ENCODE data around the gene PHLDA2. TPM values are rescaled to one million over a fixed set of nuclear protein-coding genes. Genes with fewer than 3 reads are reported as not detected.

Gene PHLDA2
- total RNA-seq, 1 experiment from 2014 or later: 33.7 TPM

DNA sequence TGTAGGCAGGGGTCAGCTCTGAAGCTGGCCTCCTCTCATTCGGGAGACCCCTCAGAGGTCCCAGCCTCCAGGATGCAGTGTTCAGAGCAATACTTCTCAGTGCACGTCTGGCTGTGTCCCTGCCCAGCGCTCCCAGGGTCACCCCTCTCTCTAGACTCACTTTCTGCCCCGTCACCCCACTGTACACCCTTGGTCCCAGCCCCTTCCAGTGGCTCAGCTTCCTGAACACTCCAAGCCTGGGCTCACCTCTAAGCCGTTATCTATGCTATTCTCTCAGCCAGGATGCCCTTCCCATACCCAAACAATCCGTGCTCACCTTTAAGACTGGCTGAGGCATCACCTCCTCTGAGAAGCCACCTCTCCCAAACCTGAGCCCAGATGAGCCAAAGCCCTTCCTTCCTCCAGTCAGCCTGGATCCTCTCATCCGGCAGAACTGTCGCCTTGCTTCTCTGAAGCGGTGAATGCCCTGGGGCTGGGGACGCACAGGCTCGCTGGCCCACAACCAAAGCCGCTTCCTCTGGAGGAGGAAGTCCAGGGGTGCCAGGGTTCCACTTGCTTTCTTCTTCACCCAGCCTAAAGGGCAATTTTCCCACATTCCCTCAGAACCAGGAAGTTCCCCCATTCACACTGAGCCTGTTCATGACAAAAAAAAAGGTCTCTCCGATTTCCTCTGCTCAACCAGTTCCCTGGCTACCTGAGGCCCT is 30.0 kb downstream of the PHLDA2 start:
- H3K27ac ChIP-seq (ENCODE audit: low read depth, low read length, poor library complexity, severe bottlenecking): no peak overlapping the region
- intact Hi-C loops (cut with micrococcal nuclease; ENCODE audit: unreplicated experiment): no loop called here
- DNase-seq (ENCODE audit: low spot score): no peak
- H3K9me3 ChIP-seq (ENCODE audit: low read depth, low read length, poor library complexity, severe bottlenecking): no peaks in the 10 kb centered on the region
- no peak overlapping the region for H3K4me3 ChIP-seq (ENCODE audit: low read depth, low read length, poor library complexity, severe bottlenecking)
- TF ChIP-seq, protein P1, sequence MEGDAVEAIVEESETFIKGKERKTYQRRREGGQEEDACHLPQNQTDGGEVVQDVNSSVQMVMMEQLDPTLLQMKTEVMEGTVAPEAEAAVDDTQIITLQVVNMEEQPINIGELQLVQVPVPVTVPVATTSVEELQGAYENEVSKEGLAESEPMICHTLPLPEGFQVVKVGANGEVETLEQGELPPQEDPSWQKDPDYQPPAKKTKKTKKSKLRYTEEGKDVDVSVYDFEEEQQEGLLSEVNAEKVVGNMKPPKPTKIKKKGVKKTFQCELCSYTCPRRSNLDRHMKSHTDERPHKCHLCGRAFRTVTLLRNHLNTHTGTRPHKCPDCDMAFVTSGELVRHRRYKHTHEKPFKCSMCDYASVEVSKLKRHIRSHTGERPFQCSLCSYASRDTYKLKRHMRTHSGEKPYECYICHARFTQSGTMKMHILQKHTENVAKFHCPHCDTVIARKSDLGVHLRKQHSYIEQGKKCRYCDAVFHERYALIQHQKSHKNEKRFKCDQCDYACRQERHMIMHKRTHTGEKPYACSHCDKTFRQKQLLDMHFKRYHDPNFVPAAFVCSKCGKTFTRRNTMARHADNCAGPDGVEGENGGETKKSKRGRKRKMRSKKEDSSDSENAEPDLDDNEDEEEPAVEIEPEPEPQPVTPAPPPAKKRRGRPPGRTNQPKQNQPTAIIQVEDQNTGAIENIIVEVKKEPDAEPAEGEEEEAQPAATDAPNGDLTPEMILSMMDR (conservative IDR thresholded peaks at IDR 0.05; ENCODE audit: low read depth, low read length): no peak
- no peak for TF ChIP-seq EZH2 (IDR thresholded peaks at IDR 0.05; ENCODE audit: borderline replicate concordance, low read depth, low read length, poor library complexity, severe bottlenecking)
- BruUV-seq (replicated peaks): no TSS peak
- peaks cover 15% of the 10 kb centered on the region for H3K4me1 ChIP-seq (ENCODE audit: insufficient read depth, low read length, poor library complexity, severe bottlenecking)
- CTCF ChIA-PET: no interaction called here
- H3K27me3 ChIP-seq (replicated peaks; ENCODE audit: insufficient read depth, low read depth, low read length, poor library complexity): no peaks in the 10 kb centered on the region
- H3K36me3 ChIP-seq (ENCODE audit: insufficient read depth, low read length, poor library complexity, severe bottlenecking): no peaks in the 10 kb centered on the region
- POLR2A ChIA-PET (ENCODE audit: low non-redundant PET): no interaction called here

DNA sequence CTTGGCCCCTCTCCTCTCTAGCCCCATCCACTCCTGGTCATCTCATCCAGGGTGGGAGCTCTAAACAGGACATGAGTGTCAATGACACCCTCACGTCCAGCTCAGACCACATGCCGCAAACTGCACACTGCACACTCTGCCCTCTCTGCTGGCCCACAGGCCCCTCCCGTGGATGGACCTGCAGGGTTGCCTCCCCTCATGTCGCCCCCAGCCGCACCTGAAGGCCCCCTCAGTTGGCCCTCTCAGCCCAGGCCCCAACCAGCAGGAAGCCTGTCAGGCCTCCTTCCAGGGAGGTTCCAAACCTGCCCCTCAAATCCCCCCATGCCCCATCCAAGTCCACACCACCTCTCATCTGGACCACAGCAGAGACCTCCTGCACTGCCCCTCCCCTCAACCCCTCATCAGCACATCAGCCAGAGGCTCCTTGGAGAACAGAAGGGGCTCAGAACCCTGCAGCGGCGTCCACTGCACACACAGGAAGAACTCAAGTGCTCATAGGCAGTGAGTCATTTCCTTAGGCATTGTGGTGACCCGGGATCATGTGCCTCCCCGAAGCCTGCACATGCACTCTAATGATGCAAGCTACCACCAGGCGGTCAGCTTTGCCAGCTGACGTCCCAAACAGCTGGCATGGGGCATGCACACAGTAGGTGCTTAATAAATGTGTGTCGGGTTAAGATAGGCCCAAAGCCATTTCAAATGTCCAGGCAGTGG is 30.7 kb downstream of the PHLDA2 start:
- Histone ChIP-seq H3K27me3 (replicated peaks; ENCODE audit: insufficient read depth, low read depth, low read length, poor library complexity) (no peaks in the 10 kb centered on the region), H3K27ac (ENCODE audit: low read depth, low read length, poor library complexity, severe bottlenecking) (no peak overlapping the region), H3K36me3 (ENCODE audit: insufficient read depth, low read length, poor library complexity, severe bottlenecking) (no peaks in the 10 kb centered on the region), H3K9me3 (ENCODE audit: low read depth, low read length, poor library complexity, severe bottlenecking) (no peaks in the 10 kb centered on the region), H3K4me3 (ENCODE audit: low read depth, low read length, poor library complexity, severe bottlenecking) (no peak overlapping the region), H3K4me1 (ENCODE audit: insufficient read depth, low read length, poor library complexity, severe bottlenecking) (peaks cover 15% of the 10 kb centered on the region)
- no peak for TF ChIP-seq EZH2 (IDR thresholded peaks at IDR 0.05; ENCODE audit: borderline replicate concordance, low read depth, low read length, poor library complexity, severe bottlenecking)
- TF ChIP-seq, protein P1 (conservative IDR thresholded peaks at IDR 0.05; ENCODE audit: low read depth, low read length): no peak
- peak; percentile 89 for DNase-seq (ENCODE audit: low spot score)
- BruUV-seq (replicated peaks): no TSS peak
- intact Hi-C loops (cut with micrococcal nuclease; ENCODE audit: unreplicated experiment): no loop called here
- ChIA-PET POLR2A (ENCODE audit: low non-redundant PET) (no interaction called here), CTCF (no interaction called here)

DNA sequence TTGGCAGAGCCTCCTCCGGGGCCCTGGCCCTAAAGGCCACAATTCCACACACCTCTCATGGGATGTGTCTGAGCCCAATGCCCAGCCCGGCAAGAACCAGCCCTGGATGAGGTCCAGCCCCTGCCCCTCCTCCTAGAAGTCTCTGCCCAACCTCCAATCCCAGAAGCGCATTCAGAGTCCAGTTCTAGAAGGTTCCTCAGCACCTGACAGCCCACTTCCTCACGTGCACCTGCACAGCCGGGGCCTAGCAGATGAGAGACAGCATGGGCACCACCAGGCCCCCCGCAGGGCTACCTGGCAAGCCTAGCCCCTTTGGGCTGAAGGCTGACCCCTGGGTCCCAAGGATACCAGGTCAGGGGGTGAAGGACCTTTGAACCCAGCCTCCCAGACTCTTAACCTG is 32.2 kb downstream of the PHLDA2 start:
- CTCF ChIA-PET: no interaction called here
- Histone ChIP-seq H3K36me3 (ENCODE audit: insufficient read depth, low read length, poor library complexity, severe bottlenecking) (no peaks in the 10 kb centered on the region), H3K27ac (ENCODE audit: low read depth, low read length, poor library complexity, severe bottlenecking) (no peak overlapping the region), H3K4me1 (ENCODE audit: insufficient read depth, low read length, poor library complexity, severe bottlenecking) (peaks cover 9% of the 10 kb centered on the region), H3K27me3 (replicated peaks; ENCODE audit: insufficient read depth, low read depth, low read length, poor library complexity) (no peaks in the 10 kb centered on the region), H3K4me3 (ENCODE audit: low read depth, low read length, poor library complexity, severe bottlenecking) (no peak overlapping the region), H3K9me3 (ENCODE audit: low read depth, low read length, poor library complexity, severe bottlenecking) (no peaks in the 10 kb centered on the region)
- BruUV-seq (replicated peaks): no TSS peak
- no peak for DNase-seq (ENCODE audit: low spot score)
- POLR2A ChIA-PET (ENCODE audit: low non-redundant PET): no interaction called here
- TF ChIP-seq, protein P1 (conservative IDR thresholded peaks at IDR 0.05; ENCODE audit: low read depth, low read length): no peak
- no peak for TF ChIP-seq EZH2 (IDR thresholded peaks at IDR 0.05; ENCODE audit: borderline replicate concordance, low read depth, low read length, poor library complexity, severe bottlenecking)
- intact Hi-C loops (cut with micrococcal nuclease; ENCODE audit: unreplicated experiment): no loop called here

Measured in A673 (cell line).